Stomach smooth muscle (tissue), 2 donors: ENCODE data around the gene PRR18.

ENCODE experiments used
- H3K27ac ChIP-seq: one replicate; pipeline ENCODE4 v1.7.0; 2013; ENCODE audit warnings: mild to moderate bottlenecking, low read length, inconsistent platforms
- H3K27me3 ChIP-seq, 2 donors: one replicate each; pipeline ENCODE4 v1.7.0; 2013; ENCODE audit warnings: low read length in 2 of 2; ENCODE audit not compliant: insufficient read depth in 2 of 2, control insufficient read depth in 1 of 2
- H3K36me3 ChIP-seq, 2 donors: one replicate each; pipeline ENCODE4 v1.7.0; 2013; ENCODE audit warnings: low read length in 2 of 2; ENCODE audit not compliant: control insufficient read depth in 2 of 2, insufficient read depth in 2 of 2
- H3K4me1 ChIP-seq: one replicate; pipeline ENCODE4 v1.7.0; 2013; ENCODE audit warnings: low read length; ENCODE audit not compliant: control insufficient read depth, insufficient read depth
- H3K4me3 ChIP-seq, 2 donors: one replicate each; pipeline ENCODE4 v1.7.0; 2013; ENCODE audit warnings: low read length in 2 of 2
- H3K9ac ChIP-seq, 2 donors: one replicate each; pipeline ENCODE4 v1.7.0; 2013; ENCODE audit warnings: low read length in 2 of 2, mild to moderate bottlenecking in 1 of 2
- H3K9me3 ChIP-seq, 2 donors: one replicate each; pipeline ENCODE4 v1.7.0; 2013; ENCODE audit warnings: low read length in 2 of 2; ENCODE audit not compliant: control insufficient read depth in 2 of 2
- donor health status: healthy.
- donor health status: Pancreatic carcinoma.

Gene PRR18

DNA sequence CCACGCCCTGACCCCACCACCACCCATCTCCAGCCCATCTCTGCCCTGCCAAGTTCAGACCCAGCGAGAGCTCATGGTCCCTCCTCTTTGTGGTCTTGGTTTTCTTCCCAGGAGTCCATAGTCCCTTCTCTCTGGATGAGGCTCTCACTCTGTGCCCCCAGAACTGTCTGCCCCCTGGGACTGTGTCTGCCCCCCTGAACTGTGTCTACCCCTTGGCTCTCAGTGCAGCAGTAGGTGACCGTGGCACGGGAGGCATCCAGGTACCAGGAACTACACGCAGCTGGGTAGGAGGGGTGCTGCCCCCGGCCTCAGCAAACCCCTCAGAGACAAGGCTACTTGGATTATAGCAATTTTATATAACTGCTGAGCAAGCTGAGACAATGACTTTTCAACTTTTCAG is 23.6 kb downstream of the PRR18 start:
- no peaks in the 10 kb centered on the region for H3K36me3 ChIP-seq
- no peaks in the 10 kb centered on the region for H3K9me3 ChIP-seq
- peaks cover 4 to 10% of the 10 kb centered on the region in 2 donors for H3K27me3 ChIP-seq
- no peak overlapping the region for H3K27ac ChIP-seq
- no peak overlapping the region for H3K4me3 ChIP-seq
- no peaks in the 10 kb centered on the region for H3K4me1 ChIP-seq
- H3K9ac ChIP-seq = no peak overlapping the region

DNA sequence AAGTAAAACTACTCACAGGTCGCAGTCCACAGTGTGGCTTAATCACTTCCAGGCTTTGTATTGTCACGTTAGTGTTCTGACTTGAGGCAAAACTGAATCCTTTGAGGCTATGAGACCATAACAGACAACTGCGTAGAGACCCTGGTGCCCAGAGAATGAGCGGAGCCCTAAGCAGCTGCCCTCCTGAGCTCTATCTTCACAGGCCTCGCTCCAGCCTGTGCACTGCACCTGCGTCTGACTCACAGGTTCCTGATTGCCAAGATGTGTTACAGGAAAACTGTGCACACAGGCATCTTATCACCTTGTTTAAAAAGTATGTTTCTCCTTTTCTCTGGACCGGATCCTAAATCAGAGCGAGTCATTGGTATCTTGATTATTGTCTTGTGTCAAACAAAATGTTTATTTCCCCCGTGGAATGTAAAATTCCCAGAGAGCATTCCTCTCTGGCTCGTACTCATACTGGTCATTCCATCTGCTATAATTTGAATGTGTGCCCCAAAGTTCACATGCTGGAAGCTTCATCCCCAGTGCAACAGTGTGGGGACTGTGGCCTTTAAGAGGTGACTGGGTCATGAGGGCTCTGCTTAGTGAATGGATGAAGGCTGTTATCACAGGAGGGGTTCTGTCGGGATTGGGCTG is 25.7 kb downstream of the PRR18 start:
- no peak overlapping the region for H3K27ac ChIP-seq
- H3K9me3 ChIP-seq = no peaks in the 10 kb centered on the region
- no peak overlapping the region for H3K9ac ChIP-seq
- peaks cover 4 to 8% of the 10 kb centered on the region in 2 donors for H3K27me3 ChIP-seq
- H3K36me3 ChIP-seq = no peaks in the 10 kb centered on the region
- H3K4me3 ChIP-seq = no peak overlapping the region
- no peaks in the 10 kb centered on the region for H3K4me1 ChIP-seq

DNA sequence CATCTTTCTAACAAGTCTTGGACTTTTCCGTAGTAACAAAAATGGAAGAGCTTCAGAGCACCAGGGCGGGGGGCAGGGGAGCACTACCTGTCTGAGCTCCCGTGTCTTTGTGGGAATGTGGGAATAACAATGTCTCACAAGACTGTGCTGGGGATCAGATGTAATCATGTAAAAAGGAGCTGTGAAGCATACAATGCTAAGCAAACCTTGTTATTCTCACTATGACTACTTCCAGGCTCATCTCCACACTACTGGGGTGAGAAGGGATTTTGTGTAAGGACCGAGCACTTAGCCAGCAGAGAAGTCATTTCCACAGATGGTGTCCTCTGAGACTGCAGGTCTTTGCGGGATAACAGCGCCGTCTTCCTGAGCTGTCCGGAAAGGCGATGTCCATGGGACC is 27.1 kb downstream of the PRR18 start:
- H3K9ac ChIP-seq = no peak overlapping the region
- H3K27ac ChIP-seq = no peak overlapping the region
- no peak overlapping the region for H3K4me3 ChIP-seq
- no peaks in the 10 kb centered on the region for H3K9me3 ChIP-seq
- H3K36me3 ChIP-seq = no peaks in the 10 kb centered on the region
- peaks cover 4 to 8% of the 10 kb centered on the region in 2 donors for H3K27me3 ChIP-seq
- peaks cover 8% of the 10 kb centered on the region for H3K4me1 ChIP-seq

DNA sequence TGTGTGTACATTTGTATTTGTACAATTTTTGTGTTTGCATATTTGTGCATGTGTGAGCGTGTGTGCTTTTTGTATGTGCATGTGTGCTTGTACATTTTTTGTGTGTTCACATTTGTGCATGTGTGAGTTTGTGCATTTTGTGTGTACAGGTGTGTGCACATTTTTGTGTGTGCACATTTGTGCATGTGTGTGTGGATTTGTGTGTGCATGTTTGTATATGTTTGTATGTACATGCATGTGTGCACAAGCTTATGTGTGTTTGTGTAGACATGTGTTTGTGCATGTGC is 28.9 kb downstream of the PRR18 start:
- Histone ChIP-seq H3K4me1 (peaks cover 8% of the 10 kb centered on the region), H3K27me3 (peaks cover 6 to 10% of the 10 kb centered on the region in 2 donors), H3K36me3 (no peaks in the 10 kb centered on the region), H3K9ac (no peak overlapping the region), H3K9me3 (no peaks in the 10 kb centered on the region), H3K4me3 (no peak overlapping the region), H3K27ac (no peak overlapping the region)

GRCh38 chr6:166278579-166279392 is 29.4 kb downstream of the PRR18 start:
- Histone ChIP-seq H3K9me3 (no peaks in the 10 kb centered on the region), H3K36me3 (no peaks in the 10 kb centered on the region), H3K4me3 (no peak overlapping the region), H3K27me3 (peaks cover 3 to 6% of the 10 kb centered on the region in 2 donors), H3K9ac (no peak overlapping the region), H3K4me1 (peaks cover 8% of the 10 kb centered on the region), H3K27ac (no peak overlapping the region)

GRCh38 chr6:166277892-166278578 is 30.2 kb downstream of the PRR18 start:
- Histone ChIP-seq H3K27ac (no peak overlapping the region), H3K4me1 (peaks cover 8% of the 10 kb centered on the region), H3K9me3 (no peaks in the 10 kb centered on the region), H3K4me3 (no peak overlapping the region), H3K36me3 (no peaks in the 10 kb centered on the region), H3K27me3 (peaks cover 3% of the 10 kb centered on the region in 2 donors), H3K9ac (no peak overlapping the region)

GRCh38 chr6:166277018-166277417 is 31.2 kb downstream of the PRR18 start:
- Histone ChIP-seq H3K36me3 (no peaks in the 10 kb centered on the region), H3K4me3 (no peak overlapping the region), H3K9me3 (no peaks in the 10 kb centered on the region), H3K27ac (no peak overlapping the region), H3K9ac (no peak overlapping the region), H3K4me1 (peaks cover 8% of the 10 kb centered on the region), H3K27me3 (peaks cover 3% of the 10 kb centered on the region in 2 donors)

- Histone ChIP-seq H3K4me3 (no peak overlapping the region), H3K9ac (no peak overlapping the region), H3K4me1 (peaks cover 8% of the 10 kb centered on the region), H3K36me3 (no peaks in the 10 kb centered on the region), H3K27me3 (peaks cover 3 to 6% of the 10 kb centered on the region in 2 donors), H3K27ac (no peak overlapping the region), H3K9me3 (no peaks in the 10 kb centered on the region)
Observed at GRCh38 chr6:166275714-166276166, 32.5 kb downstream of the PRR18 start.

DNA sequence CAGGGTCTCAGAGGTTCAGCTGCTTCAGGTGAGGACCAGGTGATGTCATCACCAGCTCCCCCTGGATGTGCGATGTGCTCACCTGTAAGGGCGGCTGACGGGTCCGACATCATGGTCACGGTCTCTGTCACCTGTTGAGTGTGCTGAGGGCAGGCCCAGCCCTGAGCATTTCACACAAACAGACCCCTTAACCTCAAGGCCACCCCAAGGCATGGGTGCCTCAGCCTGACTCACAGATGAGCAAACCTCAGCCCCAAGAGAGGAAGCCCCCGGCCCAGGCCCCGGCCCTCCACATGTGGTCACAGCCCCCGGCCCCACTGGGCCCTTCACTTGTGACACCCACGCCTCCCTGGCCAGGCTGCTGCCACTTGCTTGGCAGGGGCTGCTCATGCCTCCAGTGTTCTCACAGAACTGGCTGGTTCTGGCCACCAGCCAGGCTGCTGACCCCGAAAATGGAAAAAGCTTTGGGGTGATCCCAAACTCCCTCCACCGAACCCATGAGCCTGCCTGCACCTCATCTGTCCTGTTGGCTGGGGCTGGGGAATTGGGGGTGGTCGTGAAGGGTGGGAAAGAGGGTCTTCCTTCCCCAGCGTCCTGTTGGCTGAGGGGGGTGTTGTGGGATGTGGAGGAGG is 33.3 kb downstream of the PRR18 start:
- Histone ChIP-seq H3K27me3 (peaks cover 7 to 12% of the 10 kb centered on the region in 2 donors), H3K36me3 (no peaks in the 10 kb centered on the region), H3K9me3 (no peaks in the 10 kb centered on the region), H3K9ac (no peak overlapping the region), H3K27ac (no peak overlapping the region), H3K4me3 (no peak overlapping the region), H3K4me1 (peaks cover 8% of the 10 kb centered on the region)

- H3K9me3 ChIP-seq = no peaks in the 10 kb centered on the region
- no peak overlapping the region for H3K9ac ChIP-seq
- no peak overlapping the region for H3K4me3 ChIP-seq
- peaks cover 13 to 14% of the 10 kb centered on the region in 2 donors for H3K27me3 ChIP-seq
- peaks cover 8% of the 10 kb centered on the region for H3K4me1 ChIP-seq
- H3K36me3 ChIP-seq = no peaks in the 10 kb centered on the region
- H3K27ac ChIP-seq = no peak overlapping the region
Observed at GRCh38 chr6:166274163-166274562, 34.0 kb downstream of the PRR18 start.
